ENCODE results near the gene KBTBD3.

The KBTBD3 gene

DNA sequence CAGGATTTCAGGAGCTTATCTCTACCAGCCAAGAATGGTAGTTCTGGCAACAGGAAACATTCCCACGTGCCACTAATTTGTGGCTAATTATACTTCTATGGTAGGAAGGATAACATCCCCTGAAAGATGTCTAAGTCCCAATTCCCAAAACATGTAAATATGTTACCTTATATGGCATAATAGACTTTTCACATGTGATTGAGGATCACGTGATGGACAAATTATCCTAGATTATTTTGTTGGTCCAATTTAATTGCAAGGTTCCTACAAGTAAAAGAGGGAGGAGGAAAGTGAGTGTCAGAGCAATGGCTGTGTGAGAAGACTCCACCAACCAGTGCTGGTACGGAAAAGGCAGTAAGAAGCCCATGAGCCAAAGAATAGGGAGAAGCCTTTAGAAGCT lies 45.2 kb downstream of the KBTBD3 start:
- TF ChIP-seq, protein P1, sequence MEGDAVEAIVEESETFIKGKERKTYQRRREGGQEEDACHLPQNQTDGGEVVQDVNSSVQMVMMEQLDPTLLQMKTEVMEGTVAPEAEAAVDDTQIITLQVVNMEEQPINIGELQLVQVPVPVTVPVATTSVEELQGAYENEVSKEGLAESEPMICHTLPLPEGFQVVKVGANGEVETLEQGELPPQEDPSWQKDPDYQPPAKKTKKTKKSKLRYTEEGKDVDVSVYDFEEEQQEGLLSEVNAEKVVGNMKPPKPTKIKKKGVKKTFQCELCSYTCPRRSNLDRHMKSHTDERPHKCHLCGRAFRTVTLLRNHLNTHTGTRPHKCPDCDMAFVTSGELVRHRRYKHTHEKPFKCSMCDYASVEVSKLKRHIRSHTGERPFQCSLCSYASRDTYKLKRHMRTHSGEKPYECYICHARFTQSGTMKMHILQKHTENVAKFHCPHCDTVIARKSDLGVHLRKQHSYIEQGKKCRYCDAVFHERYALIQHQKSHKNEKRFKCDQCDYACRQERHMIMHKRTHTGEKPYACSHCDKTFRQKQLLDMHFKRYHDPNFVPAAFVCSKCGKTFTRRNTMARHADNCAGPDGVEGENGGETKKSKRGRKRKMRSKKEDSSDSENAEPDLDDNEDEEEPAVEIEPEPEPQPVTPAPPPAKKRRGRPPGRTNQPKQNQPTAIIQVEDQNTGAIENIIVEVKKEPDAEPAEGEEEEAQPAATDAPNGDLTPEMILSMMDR (IDR thresholded peaks at IDR 0.05; ENCODE audit: low read depth, low read length) = no peak
- no peak overlapping the region for H3K4me3 ChIP-seq (ENCODE audit: low read depth, low read length)

DNA sequence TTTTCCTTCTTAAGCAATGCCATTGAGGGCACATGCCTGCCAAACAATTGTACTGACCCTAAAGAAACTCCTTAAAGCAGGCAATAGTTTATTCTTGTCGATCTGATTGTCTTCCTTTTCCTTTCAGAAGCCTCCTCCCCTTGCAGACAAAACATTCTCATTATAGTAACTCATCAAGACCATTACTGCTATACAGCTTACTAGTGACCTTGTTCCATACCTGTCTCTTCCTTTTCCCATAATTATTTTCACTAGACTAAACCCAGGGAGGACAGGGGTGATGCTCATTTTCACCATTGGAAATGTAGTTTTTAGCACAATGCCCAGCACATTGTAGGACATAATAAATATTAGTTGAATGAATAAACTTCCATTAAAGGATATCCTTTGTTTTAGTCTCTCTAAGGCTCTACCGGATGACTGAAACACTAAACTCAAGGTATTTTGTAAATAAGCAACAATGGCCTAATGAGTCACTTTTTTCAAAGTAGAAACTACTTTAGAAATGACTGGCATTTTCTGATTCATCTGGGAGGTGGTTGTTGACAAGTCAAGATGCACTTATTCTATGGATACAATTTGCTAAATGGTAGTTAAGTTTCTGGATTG lies 45.8 kb downstream of the KBTBD3 start:
- TF ChIP-seq, protein P1 (IDR thresholded peaks at IDR 0.05; ENCODE audit: low read depth, low read length) = no peak
- H3K4me3 ChIP-seq (ENCODE audit: low read depth, low read length) = no peak overlapping the region

DNA sequence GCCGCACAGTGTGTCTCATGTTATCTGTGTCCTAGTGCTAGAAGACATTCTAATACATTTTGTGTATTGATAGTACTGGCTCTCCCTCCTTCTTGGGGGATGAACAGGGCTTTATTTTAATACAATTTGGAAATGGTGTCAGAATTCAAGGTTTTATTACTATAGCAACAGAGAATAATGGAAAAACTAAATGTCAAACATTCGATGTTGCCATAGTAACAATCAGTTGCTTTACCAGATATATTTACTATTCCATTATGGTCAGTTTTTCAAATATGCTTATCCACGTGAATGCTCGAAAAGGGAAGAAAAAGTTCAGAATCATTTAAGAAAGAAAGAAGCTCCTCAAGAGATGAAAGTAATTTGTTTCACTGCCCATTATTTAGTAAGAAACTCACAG lies 46.5 kb downstream of the KBTBD3 start:
- no peak overlapping the region for H3K4me3 ChIP-seq (ENCODE audit: low read depth, low read length)
- TF ChIP-seq, protein P1 (IDR thresholded peaks at IDR 0.05; ENCODE audit: low read depth, low read length) = no peak

DNA sequence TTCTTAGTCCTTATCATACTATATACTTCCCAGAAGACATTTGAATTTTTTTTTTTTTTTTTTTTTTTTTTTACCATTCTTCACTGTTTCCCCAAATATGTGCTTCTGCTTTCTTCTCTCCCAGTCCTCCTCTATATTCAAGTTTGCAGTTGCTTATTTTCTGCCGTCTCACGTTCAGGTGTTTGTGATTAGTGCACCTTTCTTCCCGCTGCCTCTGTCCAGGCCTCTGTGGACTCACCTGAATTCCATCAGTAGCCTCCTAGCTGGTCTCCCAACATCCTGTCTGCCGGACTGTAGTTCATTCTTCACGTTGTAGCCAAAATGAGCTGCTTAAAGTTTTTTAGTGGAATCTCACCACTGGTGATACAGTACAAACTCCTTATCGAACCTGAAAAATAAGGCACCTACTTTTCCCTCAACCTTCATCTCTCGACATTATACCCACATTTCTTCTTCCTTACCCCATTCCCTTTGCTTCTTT lies 54.3 kb downstream of the KBTBD3 start:
- TF ChIP-seq, protein P1 (IDR thresholded peaks at IDR 0.05; ENCODE audit: low read depth, low read length) = no peak
- H3K4me3 ChIP-seq (ENCODE audit: low read depth, low read length) = peak overlapping the region; percentile 91

DNA sequence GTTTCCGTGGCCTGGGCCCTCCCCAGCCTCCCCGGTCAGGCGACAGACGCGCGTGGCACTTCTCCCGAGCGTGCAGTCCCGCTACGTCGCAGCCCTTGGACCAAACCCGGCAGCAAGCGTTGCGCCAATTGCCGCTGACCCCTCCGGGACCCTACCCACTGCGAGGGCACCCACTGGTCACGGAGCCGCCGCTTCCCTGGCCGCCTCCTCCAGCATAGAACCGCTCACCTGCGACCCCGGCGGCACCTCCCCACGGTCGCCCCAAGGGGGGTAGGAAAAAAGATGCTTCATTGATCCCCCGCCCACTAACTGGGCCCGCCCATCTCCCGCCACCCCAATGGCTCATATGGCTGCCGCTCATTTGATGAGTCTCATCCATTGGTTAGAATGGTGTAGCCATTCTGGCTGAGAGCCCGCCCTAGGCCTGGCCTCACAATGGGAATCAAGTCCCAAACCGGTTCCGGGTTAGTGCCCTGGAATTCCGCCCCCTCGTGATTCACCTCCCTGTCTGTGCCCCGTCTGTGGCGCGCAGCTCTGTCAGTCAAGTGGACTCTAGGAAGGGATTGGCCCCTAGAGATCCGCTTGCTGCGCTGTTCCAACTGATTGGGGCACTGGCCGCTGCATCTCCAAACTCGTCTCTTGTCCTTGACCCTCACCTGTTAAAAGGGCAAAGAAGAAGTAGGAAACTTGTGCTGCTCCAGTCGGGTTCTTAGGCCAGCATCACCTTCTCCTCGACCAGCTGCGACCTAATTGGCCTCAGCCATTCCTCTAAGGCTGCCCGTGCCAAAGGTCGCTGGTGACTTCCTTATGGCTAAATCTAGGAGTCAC lies 55.0 kb downstream of the KBTBD3 start, which contains the start of gene MSANTD4:
TSS of gene MSANTD4 (minus strand) at position 274 of the 828 bp plus-strand sequence. CDS start 11,323 bp downstream, outside the sequence.
- TF ChIP-seq, protein P1 (IDR thresholded peaks at IDR 0.05; ENCODE audit: low read depth, low read length) = no peak
- peak within 1 kb of the TSS; percentile 91 for H3K4me3 ChIP-seq (ENCODE audit: low read depth, low read length)

DNA sequence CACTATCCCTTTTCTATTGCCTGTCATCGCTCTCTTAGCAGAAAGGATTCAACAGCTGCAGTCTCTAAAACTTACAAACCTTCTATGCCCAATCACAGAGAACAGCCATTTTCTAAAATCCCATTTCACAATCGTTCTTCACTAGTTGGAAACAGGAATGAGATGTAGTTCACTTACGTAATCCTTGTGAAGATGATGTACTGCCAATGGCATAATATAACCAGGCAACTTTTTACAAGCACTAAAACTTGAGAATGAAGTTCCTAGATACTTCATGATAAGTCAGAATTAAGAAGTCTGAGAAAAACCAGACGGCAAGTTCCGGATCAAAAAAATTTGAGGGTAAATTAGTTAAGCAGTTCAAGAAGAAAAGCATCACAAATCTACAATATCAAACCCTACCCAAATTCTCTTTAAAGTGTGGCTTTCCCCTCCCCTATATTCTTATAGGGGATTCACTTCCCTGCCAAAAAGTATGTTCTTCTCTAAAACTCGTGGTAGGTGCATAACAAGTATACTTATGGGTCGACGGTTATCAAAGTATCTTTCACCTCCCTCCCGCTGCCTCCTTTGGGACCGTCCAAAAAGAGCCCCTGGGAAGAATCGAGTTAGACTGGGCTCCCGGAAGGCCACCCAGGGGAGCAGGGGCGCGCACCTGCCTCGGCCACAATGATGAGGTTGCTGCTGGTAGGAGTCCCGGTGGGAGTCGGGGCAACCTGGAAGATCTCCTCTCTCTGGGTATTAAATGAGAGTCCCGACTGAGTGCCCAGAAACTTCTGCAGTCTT lies 55.8 kb downstream of the KBTBD3 start:
- H3K4me3 ChIP-seq (ENCODE audit: low read depth, low read length) = peak overlapping the region; percentile 91
- TF ChIP-seq, protein P1 (IDR thresholded peaks at IDR 0.05; ENCODE audit: low read depth, low read length) = no peak

Data from WI38 (cell line).